H1 (cell line): ENCODE data around the gene ICAM2.

ENCODE experiments used
- BCL11A ChIP-seq, 2 experiments: IDR thresholded peaks; one replicate each; pipeline ENCODE4 v1.6.1; 2011; ENCODE audit warnings: low read depth in 2 of 2, low read length in 2 of 2, mild to moderate bottlenecking in 2 of 2
- CEBPB ChIP-seq: IDR thresholded peaks from 2 replicates; pipeline ENCODE4 v1.6.1; 2012; ENCODE audit warnings: low read depth, low read length
- CTCF ChIP-seq, 3 experiments: IDR thresholded peaks; 1 replicate in 2 of 3; 2 replicates in 1 of 3; pipeline versions ENCODE4 v1.5.1 to v1.6.1; 2011; ENCODE audit warnings: low read length in 3 of 3, mild to moderate bottlenecking in 3 of 3, inconsistent platforms in 2 of 3, low read depth in 1 of 3, moderate library complexity in 1 of 3; ENCODE audit not compliant: insufficient read depth in 1 of 3; ENCODE audit errors: control extremely low read depth in 1 of 3
- E2F6 ChIP-seq: IDR thresholded peaks from 2 replicates; pipeline ENCODE4 v1.6.1; 2012; ENCODE audit warnings: inconsistent platforms
- GTF2F1 ChIP-seq: IDR thresholded peaks from 2 replicates; pipeline ENCODE4 v1.6.1; 2012; ENCODE audit warnings: low read depth, low read length, improper control_type of control experiment, borderline replicate concordance
- JUND ChIP-seq: IDR thresholded peaks from 2 replicates; pipeline ENCODE4 v1.6.1; 2011; ENCODE audit warnings: mild to moderate bottlenecking, improper control_type of control experiment, low read length
- NRF1 ChIP-seq: IDR thresholded peaks from 2 replicates; pipeline ENCODE4 v1.6.1; 2011; ENCODE audit warnings: mild to moderate bottlenecking, low read depth, low read length, improper control_type of control experiment
- PHF8 ChIP-seq: fragments of 200-600 bp; sonication (generic); conservative IDR thresholded peaks from 2 replicates; pipeline ENCODE4 v1.7.1; 2012; ENCODE audit warnings: low read depth, mild to moderate bottlenecking, inconsistent platforms, low read length, moderate library complexity
- POLR2A ChIP-seq, 2 experiments: IDR thresholded peaks; 1 replicate in 1 of 2; 2 replicates in 1 of 2; pipeline ENCODE4 v1.6.1; 2011; ENCODE audit warnings: low read depth in 2 of 2, low read length in 2 of 2, mild to moderate bottlenecking in 2 of 2; ENCODE audit errors: control extremely low read depth in 1 of 2
- RFX5 ChIP-seq: IDR thresholded peaks from 2 replicates; pipeline ENCODE4 v1.6.1; 2011; ENCODE audit warnings: low read depth, low read length, improper control_type of control experiment, borderline replicate concordance
- SIN3A ChIP-seq, 2 experiments: IDR thresholded peaks in 1 of 2; conservative IDR thresholded peaks in 1 of 2; 2 replicates each; pipeline ENCODE4 v1.6.1; 2011 to 2012; ENCODE audit warnings: low read length in 2 of 2, improper control_type of control experiment in 1 of 2, low read depth in 1 of 2, mild to moderate bottlenecking in 1 of 2
- SP1 ChIP-seq: IDR thresholded peaks from 2 replicates; pipeline ENCODE4 v1.6.1; 2011; ENCODE audit warnings: low read depth, low read length
- TCF12 ChIP-seq: IDR thresholded peaks from 2 replicates; pipeline ENCODE4 v1.6.1; 2011; ENCODE audit warnings: low read depth, mild to moderate bottlenecking, low read length
- USF2 ChIP-seq: IDR thresholded peaks from 2 replicates; pipeline ENCODE4 v1.6.1; 2011; ENCODE audit warnings: low read length, improper control_type of control experiment

DNA sequence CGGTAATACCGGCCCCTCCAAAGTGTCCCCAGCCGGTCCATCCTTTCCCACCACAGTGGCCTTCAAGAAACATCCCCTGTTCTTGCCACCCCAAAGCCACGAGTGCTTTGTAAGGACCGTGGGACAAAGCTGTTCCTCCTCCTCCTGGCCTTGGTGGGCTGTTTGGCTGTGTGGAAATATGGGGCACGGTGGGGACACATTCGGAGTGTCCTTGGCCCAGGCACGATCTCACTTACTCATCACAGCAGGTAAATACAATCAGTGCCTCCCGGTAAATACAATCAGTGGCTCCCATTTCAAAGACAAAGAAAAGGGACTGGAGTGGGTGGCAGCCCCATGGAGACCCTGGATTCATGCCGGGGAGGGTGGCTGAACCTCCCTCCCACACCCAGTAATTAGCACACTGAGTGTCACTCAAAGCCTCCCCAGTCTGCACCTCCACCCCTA is 58.1 kb downstream of the ICAM2 start:
- TF ChIP-seq CTCF (IDR thresholded peaks at IDR 0.05; ENCODE audit: control extremely low read depth in 1 of 3, insufficient read depth in 1 of 3, low read depth in 1 of 3, low read length in 3 of 3) (no peak), PHF8 (no peak), CEBPB (no peak), SIN3A (conservative IDR thresholded peaks at IDR 0.05 in 1 of 2, IDR thresholded peaks at IDR 0.05 in 1 of 2; ENCODE audit: low read depth in 1 of 2, low read length in 2 of 2) (no peak), GTF2F1 (no peak), JUND (no peak), RFX5 (no peak), POLR2A (IDR thresholded peaks at IDR 0.05; ENCODE audit: control extremely low read depth in 1 of 2, low read depth in 2 of 2, low read length in 2 of 2) (no peak), SP1 (no peak), BCL11A (IDR thresholded peaks at IDR 0.05; ENCODE audit: low read depth in 2 of 2, low read length in 2 of 2) (no peak), NRF1 (no peak), USF2 (no peak), E2F6 (no peak), TCF12 (no peak)
